Medulla oblongata (tissue), 1 donor: ENCODE data around the gene TRPC4.
A peak's percentile ranks its signal among the peaks of the same experiment; 100 is the strongest.

Experiments used
- DNase-seq: peaks from one replicate; pipeline ENCODE4 v3.0.0-alpha.2; 2015; ENCODE audit errors: extremely low spot score

The TRPC4 gene

GRCh38 chr13:37662624-37663023, 206.9 kb downstream of the TRPC4 start:
- no peak for DNase-seq

DNA sequence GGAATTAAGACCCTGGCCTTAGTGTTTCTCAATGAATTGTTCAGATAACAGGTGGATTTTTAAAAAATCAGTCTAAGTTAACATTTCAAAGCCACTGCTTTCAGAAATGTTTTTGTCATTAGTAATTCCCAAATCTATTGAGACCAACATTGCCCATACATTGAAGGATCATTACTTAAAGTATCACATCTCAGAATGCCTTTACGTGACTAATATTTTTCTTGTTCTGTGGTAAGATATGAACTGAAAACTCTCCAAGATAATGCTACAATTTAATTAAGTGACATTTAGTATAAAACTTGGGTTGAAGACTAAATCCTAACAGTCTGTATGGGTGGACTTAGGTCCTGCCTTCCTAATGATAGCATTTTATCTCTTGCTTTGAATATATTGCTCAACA, 211.6 kb downstream of the TRPC4 start:
- DNase-seq, result no peak

DNA sequence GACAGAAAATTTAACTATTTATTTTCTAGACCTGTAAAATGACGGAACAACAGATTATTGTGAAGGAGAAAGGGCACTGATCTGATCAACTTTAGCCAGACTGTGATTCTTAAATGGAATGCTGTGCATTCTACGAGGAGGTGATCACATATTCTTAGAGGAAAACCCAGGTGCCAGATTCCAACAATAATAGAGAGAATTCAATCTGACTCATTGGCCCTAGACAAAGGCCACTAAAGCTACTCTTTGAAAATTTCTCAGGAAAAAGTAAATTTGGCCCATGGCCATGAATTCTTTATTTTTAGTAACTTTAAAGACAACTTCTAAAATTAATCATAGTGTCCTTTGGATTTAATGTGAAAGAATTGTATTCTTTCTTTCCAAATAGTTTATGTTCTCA, 212.4 kb downstream of the TRPC4 start:
- DNase-seq, result no peak

DNA sequence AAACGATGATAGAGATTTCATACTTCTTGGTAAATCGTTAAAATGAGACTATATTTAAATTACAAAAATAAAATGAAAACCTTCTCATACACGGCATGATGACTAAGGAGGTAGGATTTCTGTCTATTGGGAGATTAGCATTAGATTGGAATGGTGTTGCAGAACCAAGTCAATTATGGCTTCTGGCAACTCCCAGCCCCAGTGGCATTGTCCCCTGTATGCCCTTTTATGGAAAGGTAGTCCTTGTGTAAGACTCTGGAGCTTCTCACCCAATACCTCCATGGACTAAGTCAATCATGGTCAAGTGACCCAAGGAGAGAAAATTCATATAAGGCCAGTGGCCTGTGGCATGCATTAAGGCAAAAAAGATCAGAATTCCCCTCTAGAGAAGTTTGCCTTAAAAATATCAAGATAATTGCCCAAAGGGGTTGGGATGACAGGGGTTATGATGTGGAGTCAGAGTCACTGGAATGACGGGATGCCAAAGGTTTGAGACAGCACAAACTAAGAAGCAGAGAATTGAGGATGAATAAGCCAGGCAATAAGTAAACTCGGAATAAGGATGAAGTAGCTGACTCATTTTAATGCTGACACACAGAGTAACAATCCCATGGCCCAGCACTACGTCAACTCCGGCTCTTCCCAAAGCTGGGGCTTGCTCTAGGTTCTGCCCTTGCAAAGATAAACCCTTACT, 213.2 kb downstream of the TRPC4 start:
- no peak for DNase-seq

DNA sequence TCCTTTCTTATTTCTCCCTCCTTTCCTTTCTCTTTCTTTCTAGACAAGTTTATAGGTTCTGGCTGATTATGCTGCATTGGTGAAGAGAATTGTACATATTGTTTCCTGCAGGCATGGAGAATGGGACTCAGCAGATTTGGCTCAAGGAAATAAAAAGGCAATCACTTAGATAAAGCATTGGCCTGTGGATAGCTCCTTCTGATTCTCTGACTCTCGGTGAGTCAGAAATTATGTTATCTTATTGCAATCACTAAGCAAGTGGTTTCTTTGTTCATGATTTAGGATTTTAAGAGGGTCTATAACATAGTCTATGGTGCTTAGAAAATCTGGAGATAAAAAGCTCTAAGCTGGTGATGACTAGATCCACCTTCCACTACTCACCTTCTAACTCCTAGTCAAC, 217.0 kb downstream of the TRPC4 start:
- no peak for DNase-seq

GRCh38 chr13:37651891-37652290, 217.7 kb downstream of the TRPC4 start:
- no peak for DNase-seq

GRCh38 chr13:37648609-37649008, 221.0 kb downstream of the TRPC4 start:
- no peak for DNase-seq

DNA sequence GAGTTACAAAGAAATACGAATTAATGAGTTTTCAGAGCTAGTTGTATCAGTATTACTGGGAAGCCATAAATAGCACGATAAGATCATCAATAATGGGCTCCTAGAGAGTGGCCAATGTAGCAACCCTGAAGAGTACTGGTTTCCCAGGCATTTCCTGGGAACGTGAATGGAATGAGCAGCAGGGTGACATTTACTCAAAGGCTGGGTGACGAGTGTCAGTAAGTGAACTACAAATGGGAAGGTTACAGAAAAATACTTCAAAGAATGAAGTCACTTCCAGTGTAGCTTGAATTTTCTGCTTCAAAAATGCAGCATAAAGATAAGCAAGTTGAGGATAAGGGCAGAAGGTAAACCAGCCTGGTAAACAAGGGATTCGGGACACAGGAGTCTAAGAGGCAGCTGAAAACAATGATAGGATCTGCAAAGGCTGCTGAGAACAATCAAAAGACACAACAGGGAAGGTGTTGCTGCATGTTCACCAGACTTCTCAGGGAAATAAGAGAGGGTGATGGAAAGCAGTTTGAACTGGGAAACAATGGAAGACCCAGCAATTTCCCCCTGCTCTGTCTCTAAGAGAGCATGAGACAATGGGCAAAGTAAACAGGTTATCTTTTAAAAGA, 222.4 kb downstream of the TRPC4 start:
- DNase-seq, result no peak

- DNase-seq, result no peak
Measured at GRCh38 chr13:37646531-37646930, 223.0 kb downstream of the TRPC4 start.

GRCh38 chr13:37645181-37645740, 224.3 kb downstream of the TRPC4 start:
- no peak for DNase-seq

DNA sequence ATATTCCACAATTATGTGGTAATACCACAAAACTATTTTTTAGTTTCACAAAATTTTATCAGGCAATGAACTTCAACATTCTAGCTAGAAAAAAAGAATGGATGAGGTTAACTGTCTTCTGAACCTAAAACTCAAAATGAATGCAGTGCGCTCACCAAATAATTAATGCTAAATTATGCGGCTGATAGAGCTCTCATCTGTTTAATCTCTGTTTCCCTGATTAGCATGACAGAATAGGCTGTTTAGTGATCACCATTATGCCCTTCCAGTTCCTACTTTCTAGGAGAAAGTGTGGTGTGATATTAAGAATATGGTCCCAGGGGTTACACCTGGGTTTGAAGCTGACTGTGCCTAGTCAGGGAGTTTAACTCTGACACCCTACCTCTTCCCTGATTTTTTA, 228.2 kb downstream of the TRPC4 start:
- no peak for DNase-seq

- peak; percentile 19 for DNase-seq
Measured at GRCh38 chr13:37640499-37640898, 229.1 kb downstream of the TRPC4 start.

- no peak for DNase-seq
Measured at GRCh38 chr13:37636701-37637100, 232.9 kb downstream of the TRPC4 start.

- no peak for DNase-seq
Measured at GRCh38 chr13:37632294-37632693, 237.3 kb downstream of the TRPC4 start.

DNA sequence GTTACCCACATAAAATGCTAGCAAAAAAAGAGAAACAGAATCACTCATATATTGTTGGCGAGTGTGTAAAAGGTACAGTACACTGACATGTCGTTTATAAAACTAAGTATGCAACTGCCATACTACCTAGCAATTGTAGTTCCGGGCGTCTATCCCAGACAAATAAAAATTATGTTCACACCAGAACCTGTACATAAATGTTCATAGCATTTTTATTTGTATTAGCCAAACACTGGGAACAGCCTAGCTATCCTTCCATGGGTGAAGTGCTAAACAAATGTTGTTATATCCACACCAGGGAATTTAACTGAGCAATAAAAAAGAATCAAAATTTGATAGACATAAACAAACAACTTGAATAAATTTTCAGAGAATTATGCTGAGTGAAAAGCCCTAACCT, 242.1 kb downstream of the TRPC4 start:
- DNase-seq, result no peak

DNA sequence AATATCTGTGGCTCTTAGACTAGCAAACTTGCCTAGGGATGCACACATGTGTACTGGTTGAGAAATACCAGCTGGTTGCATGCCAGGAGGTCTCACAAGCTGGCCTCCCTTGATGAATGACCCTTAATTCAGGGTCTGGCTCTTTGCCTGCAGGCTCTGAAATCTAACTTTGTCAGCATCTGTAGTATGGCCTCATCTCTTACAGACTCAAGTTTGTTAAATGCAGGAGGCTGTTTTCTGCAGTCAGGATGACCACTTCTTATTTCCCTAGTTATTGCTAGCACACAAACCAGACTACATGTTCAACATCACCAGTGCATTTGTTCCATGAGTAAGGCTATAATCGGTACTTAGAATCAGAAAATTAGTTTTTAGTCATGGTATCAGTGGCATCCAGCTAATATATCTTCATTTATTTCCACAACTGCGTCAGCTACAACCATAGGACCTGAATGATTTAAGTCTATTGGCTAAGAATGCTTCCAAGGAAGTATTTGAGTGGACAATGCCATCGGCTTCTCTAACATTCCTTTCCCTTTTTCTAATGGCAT, 247.7 kb downstream of the TRPC4 start:
- no peak for DNase-seq

DNA sequence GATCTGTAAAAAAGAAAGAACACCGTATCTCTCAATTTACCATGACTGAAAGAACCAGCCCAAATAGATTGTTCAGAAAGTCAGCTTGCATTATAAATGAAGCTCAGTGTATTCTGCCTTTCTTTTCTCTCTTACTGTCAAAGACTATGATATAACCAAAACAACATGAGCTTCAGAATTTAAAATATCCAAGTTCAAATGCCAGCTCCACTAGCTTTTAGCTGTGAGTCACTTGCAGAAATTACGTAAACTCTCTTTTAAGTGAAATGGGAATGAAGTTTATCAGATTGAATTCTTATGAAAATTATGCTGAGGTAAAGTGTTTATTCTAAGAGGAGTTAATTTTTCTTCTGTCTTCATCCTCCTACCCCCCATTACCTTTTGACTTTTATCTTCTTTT, 251.0 kb downstream of the TRPC4 start:
- DNase-seq, result no peak

DNA sequence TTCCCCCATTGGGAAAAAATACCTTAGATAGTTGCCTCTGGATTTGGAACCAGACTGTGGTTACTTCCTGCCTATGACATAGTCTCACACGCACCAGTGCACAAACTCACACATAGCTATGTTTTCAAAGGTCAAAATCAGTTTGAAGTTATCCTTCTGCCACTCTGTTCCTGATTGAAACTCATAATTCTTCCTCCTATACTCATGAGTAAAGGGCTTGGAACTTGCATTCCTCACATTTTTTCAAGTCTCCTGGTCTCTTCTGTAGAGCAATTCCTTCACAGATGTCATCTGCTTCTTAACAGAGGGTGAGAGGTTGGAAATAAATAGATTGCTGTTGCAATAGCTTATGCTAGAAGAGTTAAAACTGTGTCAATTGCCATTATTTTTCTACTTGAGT, 252.4 kb downstream of the TRPC4 start:
- DNase-seq, result no peak

GRCh38 chr13:37616131-37616530, 253.4 kb downstream of the TRPC4 start:
- no peak for DNase-seq

GRCh38 chr13:37615276-37615675, 254.3 kb downstream of the TRPC4 start:
- DNase-seq, result no peak

DNA sequence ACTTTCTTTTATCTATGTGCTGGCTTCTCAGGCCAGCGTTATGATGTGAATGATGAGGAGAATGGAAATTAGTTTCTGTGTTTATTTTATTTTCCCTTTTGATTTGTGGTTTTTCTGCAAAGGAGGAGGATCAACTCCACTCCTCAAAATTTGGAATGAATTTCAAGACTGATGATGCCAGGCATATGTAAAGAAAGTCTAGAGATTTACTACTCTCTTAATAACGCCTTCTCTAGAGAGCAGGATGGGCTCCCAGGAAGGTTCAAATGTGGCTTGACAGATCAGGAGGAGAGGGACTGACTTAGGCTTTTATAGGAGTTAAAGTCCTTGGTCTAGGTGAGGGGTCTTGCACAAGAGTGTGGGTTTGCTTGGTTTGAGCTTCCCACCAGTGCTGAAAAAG, 255.9 kb downstream of the TRPC4 start:
- DNase-seq, result no peak

DNA sequence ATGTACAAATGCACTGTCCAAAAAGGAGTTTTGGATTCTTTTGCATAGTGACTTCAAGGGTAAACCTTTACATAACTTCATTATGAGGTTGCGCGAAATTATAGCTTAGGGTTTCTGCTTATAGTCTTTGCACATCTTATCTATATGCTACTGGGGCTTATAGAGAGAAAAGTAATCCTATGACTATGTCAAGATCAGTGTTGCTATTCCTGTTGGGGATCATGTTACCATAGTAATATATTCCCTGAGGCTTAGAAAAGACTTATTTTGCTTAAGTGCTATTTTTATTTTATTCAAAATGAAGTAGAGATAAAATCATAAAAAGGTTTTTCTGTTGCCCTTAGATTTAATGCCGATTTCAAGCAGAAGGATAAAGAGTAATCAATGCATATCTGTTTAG, 256.3 kb downstream of the TRPC4 start:
- DNase-seq, result no peak

DNA sequence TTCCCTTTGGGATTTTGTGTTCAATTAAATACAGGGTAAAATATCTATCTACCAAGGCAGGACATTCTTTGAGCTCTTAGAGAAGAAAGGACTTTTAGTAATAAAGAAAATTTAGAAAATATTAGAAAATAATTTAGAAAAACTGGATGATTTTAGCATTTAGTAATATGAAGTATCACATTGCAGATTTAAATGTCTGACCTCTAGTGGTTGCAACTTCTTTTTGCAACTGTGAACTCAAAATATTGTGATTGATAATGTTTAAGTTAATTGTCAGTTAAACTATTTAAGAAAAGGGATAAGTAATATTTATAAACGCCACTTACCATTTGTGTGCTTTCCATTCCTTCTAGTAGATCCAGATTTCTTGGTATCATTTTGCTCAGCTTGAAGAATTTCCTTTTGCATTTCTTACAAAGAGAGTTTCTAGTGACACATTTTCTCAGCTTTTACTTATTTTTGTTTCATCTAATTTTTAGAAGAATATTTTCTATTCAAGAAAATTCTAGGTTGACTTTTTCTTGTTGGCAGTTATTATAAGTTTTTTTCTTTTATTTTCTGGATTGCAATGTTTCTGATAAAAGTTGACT, 260.7 kb downstream of the TRPC4 start:
- DNase-seq, result no peak
